CD4-positive, alpha-beta T cell treated with Interleukin-2 at 100 ng/mL for 4 hours (primary cell): Measurements from ENCODE around the gene OBSL1.
A peak's percentile ranks its signal among the peaks of the same experiment; 100 is the strongest.

Experiments
- DNase-seq: peaks from one replicate; pipeline ENCODE4 v3.0.0-alpha.2; 2020; ENCODE audit warnings: low spot score

The OBSL1 gene

GRCh38 chr2:219548990-219549389, 22.3 kb downstream of the OBSL1 start:
- no peak for DNase-seq

GRCh38 chr2:219547621-219548020, 23.7 kb downstream of the OBSL1 start:
- no peak for DNase-seq

GRCh38 chr2:219545943-219546352, 25.4 kb downstream of the OBSL1 start:
- no peak for DNase-seq

GRCh38 chr2:219545295-219545942, 25.9 kb downstream of the OBSL1 start:
- no peak for DNase-seq

GRCh38 chr2:219544567-219544966, 26.8 kb downstream of the OBSL1 start:
- no peak for DNase-seq

- DNase-seq: peak; percentile 95
Measured at GRCh38 chr2:219543596-219544358, 27.6 kb downstream of the OBSL1 start, which contains the start of the genes CHPF and TMEM198. TSS of gene CHPF (minus strand) at chr2:219543809. CDS start at chr2:219543538, 271 bp downstream. TSS of gene TMEM198 (plus strand) at chr2:219544028. CDS start at chr2:219544728, 700 bp downstream.

- DNase-seq: no peak
Measured at GRCh38 chr2:219542931-219543595, 28.3 kb downstream of the OBSL1 start.

- DNase-seq: peak; percentile 90
Measured at GRCh38 chr2:219541611-219542180, 29.6 kb downstream of the OBSL1 start.

- DNase-seq: no peak
Measured at GRCh38 chr2:219540784-219541504, 30.4 kb downstream of the OBSL1 start.

GRCh38 chr2:219539926-219540678, 31.2 kb downstream of the OBSL1 start:
- DNase-seq: no peak

- no peak for DNase-seq
Measured at GRCh38 chr2:219538956-219539788, 32.2 kb downstream of the OBSL1 start.

GRCh38 chr2:219538504-219538951, 32.8 kb downstream of the OBSL1 start:
- no peak for DNase-seq

GRCh38 chr2:219537657-219538488, 33.5 kb downstream of the OBSL1 start:
- DNase-seq: no peak

GRCh38 chr2:219536967-219537366, 34.4 kb downstream of the OBSL1 start:
- DNase-seq: no peak

GRCh38 chr2:219536425-219536824, 34.9 kb downstream of the OBSL1 start:
- no peak for DNase-seq

- no peak for DNase-seq
Measured at GRCh38 chr2:219533930-219534661, 37.2 kb downstream of the OBSL1 start.

- DNase-seq: no peak
Measured at GRCh38 chr2:219532378-219532649, 39.0 kb downstream of the OBSL1 start.

GRCh38 chr2:219531639-219532377, 39.5 kb downstream of the OBSL1 start:
- no peak for DNase-seq
